Central memory CD8-positive, alpha-beta T cell (primary cell): Measurements from ENCODE around the gene JMJD7.

Source experiments
- ATAC-seq: fragments of 150-1000 bp; cut with Tn5 transposase; replicated peaks from 2 replicates; pipeline ENCODE4 v1.10.0; 2022; ENCODE audit warnings: mild to moderate bottlenecking, moderate FRiP score, moderate number of reproducible peaks; ENCODE audit not compliant: poor library complexity, severe bottlenecking; ENCODE audit errors: extremely low read depth
- DNase-seq, 2 donors: peaks; one replicate each; pipeline ENCODE4 v3.0.0; 2021; ENCODE audit warnings: low spot score in 2 of 2
- H3K27ac Mint-ChIP-seq: one replicate; pipeline ENCODE4 v1.8.0; 2022; ENCODE audit warnings: low read depth, mild to moderate bottlenecking, moderate library complexity, mixed read lengths
- H3K27me3 Mint-ChIP-seq: one replicate; pipeline ENCODE4 v1.8.0; 2022; ENCODE audit warnings: mixed read lengths
- H3K36me3 Mint-ChIP-seq: one replicate; pipeline ENCODE4 v1.8.0; 2022; ENCODE audit warnings: mild to moderate bottlenecking, moderate library complexity, mixed read lengths; ENCODE audit not compliant: insufficient read depth
- H3K4me1 Mint-ChIP-seq: one replicate; pipeline ENCODE4 v1.8.0; 2022; ENCODE audit warnings: mixed read lengths
- H3K4me3 Mint-ChIP-seq: one replicate; pipeline ENCODE4 v1.8.0; 2022; ENCODE audit warnings: mild to moderate bottlenecking, moderate library complexity, mixed read lengths
- H3K9me3 Mint-ChIP-seq: one replicate; pipeline ENCODE4 v1.8.0; 2022; ENCODE audit warnings: mixed read lengths

JMJD7 gene

GRCh38 chr15:41791547-41791937 is 36.4 kb upstream of the JMJD7 start:
- ATAC-seq (no peak), DNase-seq (no peak)
- H3K9me3 Mint-ChIP-seq = no peaks in the 10 kb centered on the region
- H3K4me3 Mint-ChIP-seq = no peak overlapping the region
- H3K4me1 Mint-ChIP-seq = peaks cover 50% of the 10 kb centered on the region
- no peaks in the 10 kb centered on the region for H3K27me3 Mint-ChIP-seq
- H3K36me3 Mint-ChIP-seq = no peaks in the 10 kb centered on the region
- H3K27ac Mint-ChIP-seq = peak overlapping the region; percentile 47

- no peak overlapping the region for H3K4me3 Mint-ChIP-seq
- no peaks in the 10 kb centered on the region for H3K27me3 Mint-ChIP-seq
- no peaks in the 10 kb centered on the region for H3K9me3 Mint-ChIP-seq
- peak overlapping the region; percentile 47 for H3K27ac Mint-ChIP-seq
- peaks cover 50% of the 10 kb centered on the region for H3K4me1 Mint-ChIP-seq
- H3K36me3 Mint-ChIP-seq = no peaks in the 10 kb centered on the region
- ATAC-seq (no peak), DNase-seq (no peak)
These were observed 35.8 kb upstream of the JMJD7 start for GRCh38 chr15:41792000-41792637.

DNA sequence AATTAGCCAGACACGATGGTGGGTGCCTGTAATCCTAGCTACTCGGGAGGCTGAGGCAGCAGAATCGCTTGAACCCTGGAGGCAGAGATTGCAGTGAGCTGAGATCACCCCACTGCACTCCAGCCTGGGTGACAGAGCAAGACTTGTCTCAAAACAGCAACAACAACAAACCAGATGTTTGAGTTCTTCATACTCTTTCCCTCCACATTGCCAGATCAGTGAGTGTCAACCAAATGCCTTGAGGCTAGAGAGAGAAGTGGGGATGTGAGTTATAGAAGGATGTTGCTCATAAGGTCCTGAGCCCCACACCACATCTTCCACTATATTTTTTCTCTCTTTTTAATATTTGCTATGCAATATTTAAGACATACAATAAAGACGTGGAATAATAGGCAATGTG is 33.8 kb upstream of the JMJD7 start:
- Mint-ChIP-seq H3K4me1 (peaks cover 40% of the 10 kb centered on the region), H3K27ac (peak overlapping the region; percentile 25)
- ATAC-seq = no peak

DNA sequence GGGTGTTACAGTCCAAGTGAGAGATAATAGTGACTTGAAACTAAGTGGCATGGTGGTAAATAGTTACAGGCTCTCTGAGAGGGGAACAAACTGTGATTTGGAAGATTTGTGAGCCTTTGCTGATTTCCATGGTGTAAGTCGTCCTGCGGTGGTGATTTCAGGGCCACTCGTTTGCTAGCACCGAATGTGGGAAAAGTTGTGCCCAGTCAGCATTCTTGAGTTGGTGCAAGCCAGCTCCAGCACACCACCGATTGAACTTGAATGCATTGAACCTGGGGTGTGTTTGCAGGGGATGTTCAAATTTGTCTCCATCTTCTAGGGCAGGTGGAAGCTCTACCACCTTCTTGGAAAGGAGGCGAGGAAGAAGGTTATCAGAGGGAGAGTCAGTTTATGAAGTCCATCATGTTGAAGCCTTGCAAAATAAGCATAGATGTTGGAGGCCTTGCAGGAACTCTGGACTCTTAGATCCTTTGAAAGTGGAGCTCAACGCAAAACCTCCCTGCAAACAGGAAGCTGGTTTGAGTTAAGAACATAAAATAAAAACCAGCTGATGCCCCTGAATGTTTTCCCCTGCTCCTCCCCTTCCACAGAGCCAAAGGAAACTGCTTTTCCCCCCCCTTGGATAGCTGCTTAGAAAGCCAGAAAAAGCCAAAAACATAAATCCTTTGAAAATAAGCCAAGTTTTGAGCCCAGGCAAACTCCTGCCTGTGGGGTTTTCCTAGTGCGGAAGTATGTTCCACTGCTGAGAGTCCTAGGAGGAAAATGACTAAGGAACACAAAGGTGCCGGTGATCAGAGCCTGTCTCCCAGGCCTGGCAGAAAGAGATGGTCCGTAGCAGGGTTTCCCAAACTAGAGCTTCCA is 31.7 kb upstream of the JMJD7 start:
- H3K36me3 Mint-ChIP-seq = peaks cover 5% of the 10 kb centered on the region
- no peaks in the 10 kb centered on the region for H3K9me3 Mint-ChIP-seq
- no peak overlapping the region for H3K27ac Mint-ChIP-seq
- no peaks in the 10 kb centered on the region for H3K27me3 Mint-ChIP-seq
- no peak for DNase-seq
- H3K4me3 Mint-ChIP-seq = no peak overlapping the region
- H3K4me1 Mint-ChIP-seq = peaks cover 18% of the 10 kb centered on the region
- no peak for ATAC-seq

More for the DNA sequence above, 33.8 kb upstream of the JMJD7 start:
- H3K27me3 Mint-ChIP-seq = no peaks in the 10 kb centered on the region
- no peak for DNase-seq
- no peaks in the 10 kb centered on the region for H3K36me3 Mint-ChIP-seq
- H3K4me3 Mint-ChIP-seq = no peak overlapping the region
- H3K9me3 Mint-ChIP-seq = no peaks in the 10 kb centered on the region

DNA sequence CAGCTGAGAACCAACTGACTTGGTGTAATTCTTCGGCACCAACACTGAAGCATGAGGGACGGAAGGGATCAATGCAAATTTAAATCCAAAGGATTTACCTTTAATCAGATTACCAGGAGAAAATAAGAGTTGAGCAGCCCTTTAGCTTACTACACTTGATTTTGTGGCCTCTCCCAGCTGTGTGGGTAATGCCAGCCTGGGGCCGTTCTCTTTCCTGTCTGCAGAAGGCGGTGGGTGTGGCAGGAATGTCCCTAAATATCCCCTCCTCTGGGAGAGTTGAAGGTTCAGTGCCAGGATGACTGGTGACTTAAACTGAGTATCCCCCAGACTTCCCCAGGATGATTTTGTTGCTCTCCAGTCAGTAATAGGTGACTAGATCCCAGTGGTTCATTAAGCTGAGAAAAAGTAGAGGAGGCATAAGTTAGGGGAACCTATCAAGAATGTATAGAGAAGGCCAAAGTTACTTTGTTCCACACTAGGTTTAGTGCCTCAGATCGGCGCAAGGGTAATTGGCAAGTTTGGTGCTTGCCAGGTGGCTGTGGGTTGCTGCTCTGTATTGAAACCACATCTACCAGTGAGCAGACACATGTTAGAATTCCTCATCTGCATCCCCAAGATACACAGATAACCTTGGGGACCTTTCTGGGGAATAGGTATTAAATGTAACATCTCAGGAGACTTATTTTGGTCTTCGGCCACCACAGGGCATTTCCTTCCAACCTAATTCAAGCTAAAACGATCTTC is 30.5 kb upstream of the JMJD7 start:
- no peak overlapping the region for H3K4me3 Mint-ChIP-seq
- ATAC-seq = no peak
- peaks cover 5% of the 10 kb centered on the region for H3K36me3 Mint-ChIP-seq
- peaks cover 7% of the 10 kb centered on the region for H3K4me1 Mint-ChIP-seq
- H3K27me3 Mint-ChIP-seq = no peaks in the 10 kb centered on the region
- no peak for DNase-seq
- no peaks in the 10 kb centered on the region for H3K9me3 Mint-ChIP-seq
- H3K27ac Mint-ChIP-seq = no peak overlapping the region

DNA sequence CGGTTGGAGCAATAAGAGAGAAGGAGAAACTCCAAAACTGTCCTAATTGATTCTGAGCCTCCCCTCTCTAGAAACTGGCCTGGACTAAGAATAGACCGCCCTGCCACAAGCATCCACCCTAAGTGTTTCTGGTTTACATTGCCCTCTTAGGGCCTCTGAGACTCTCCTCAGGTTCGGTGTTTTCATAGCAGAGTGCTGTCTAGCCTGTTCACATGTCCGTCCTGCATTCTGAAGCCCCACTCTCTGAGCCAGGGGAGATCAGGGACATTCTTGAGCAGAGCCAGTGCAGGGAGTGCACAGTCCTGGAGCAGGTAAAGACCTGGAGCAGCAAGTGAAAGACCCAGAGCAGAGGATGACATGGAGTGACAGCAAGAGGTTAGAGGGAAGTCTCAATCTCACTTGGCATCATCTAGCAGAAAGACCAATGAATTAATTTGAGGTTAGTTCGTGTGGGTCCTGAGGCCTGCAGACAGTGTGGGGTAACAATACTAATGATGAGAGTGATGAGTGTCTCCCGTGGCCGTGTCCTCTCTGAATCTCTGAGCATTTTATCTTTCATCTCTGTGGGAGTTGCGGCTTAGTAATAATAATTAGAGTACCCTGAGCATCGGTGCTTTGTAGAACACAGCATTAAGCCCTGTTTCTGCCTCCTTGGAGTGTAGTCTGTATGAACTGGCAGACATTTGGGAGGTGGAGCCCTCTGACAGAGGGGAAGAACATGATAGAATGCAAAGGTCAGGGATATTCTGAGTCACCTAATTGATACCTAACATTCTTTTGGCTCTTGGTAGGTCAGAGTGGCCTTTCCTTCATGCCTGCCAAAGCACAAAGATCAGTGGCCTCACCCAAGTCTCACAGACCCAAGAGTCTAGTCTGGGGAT is 29.0 kb upstream of the JMJD7 start:
- ATAC-seq (no peak), DNase-seq (no peak)
- no peak overlapping the region for H3K4me3 Mint-ChIP-seq
- no peak overlapping the region for H3K27ac Mint-ChIP-seq
- H3K4me1 Mint-ChIP-seq = peaks cover 5% of the 10 kb centered on the region
- H3K27me3 Mint-ChIP-seq = no peaks in the 10 kb centered on the region
- no peaks in the 10 kb centered on the region for H3K9me3 Mint-ChIP-seq
- H3K36me3 Mint-ChIP-seq = peaks cover 5% of the 10 kb centered on the region

GRCh38 chr15:41799488-41799805 is 28.4 kb upstream of the JMJD7 start:
- Mint-ChIP-seq H3K27me3 (no peaks in the 10 kb centered on the region), H3K36me3 (peaks cover 5% of the 10 kb centered on the region), H3K27ac (no peak overlapping the region), H3K9me3 (no peaks in the 10 kb centered on the region), H3K4me3 (no peak overlapping the region), H3K4me1 (peaks cover 6% of the 10 kb centered on the region)
- ATAC-seq (no peak), DNase-seq (no peak)

- no peak overlapping the region for H3K4me3 Mint-ChIP-seq
- H3K4me1 Mint-ChIP-seq = peaks cover 8% of the 10 kb centered on the region
- no peaks in the 10 kb centered on the region for H3K9me3 Mint-ChIP-seq
- no peak for DNase-seq
- no peak for ATAC-seq
- no peak overlapping the region for H3K27ac Mint-ChIP-seq
- peaks cover 7% of the 10 kb centered on the region for H3K36me3 Mint-ChIP-seq
- H3K27me3 Mint-ChIP-seq = no peaks in the 10 kb centered on the region
These were observed 26.7 kb upstream of the JMJD7 start for GRCh38 chr15:41801185-41801584.

GRCh38 chr15:41801850-41802455 is 25.9 kb upstream of the JMJD7 start:
- DNase-seq = no peak
- H3K4me3 Mint-ChIP-seq = no peak overlapping the region
- H3K36me3 Mint-ChIP-seq = peaks cover 7% of the 10 kb centered on the region
- ATAC-seq = no peak
- no peaks in the 10 kb centered on the region for H3K9me3 Mint-ChIP-seq
- peaks cover 8% of the 10 kb centered on the region for H3K4me1 Mint-ChIP-seq
- H3K27ac Mint-ChIP-seq = no peak overlapping the region
- no peaks in the 10 kb centered on the region for H3K27me3 Mint-ChIP-seq

GRCh38 chr15:41804361-41804760 is 23.5 kb upstream of the JMJD7 start:
- Mint-ChIP-seq H3K4me1 (peaks cover 8% of the 10 kb centered on the region), H3K4me3 (no peak overlapping the region), H3K27ac (no peak overlapping the region), H3K36me3 (peaks cover 8% of the 10 kb centered on the region), H3K27me3 (no peaks in the 10 kb centered on the region), H3K9me3 (no peaks in the 10 kb centered on the region)
- ATAC-seq (no peak), DNase-seq (no peak)

DNA sequence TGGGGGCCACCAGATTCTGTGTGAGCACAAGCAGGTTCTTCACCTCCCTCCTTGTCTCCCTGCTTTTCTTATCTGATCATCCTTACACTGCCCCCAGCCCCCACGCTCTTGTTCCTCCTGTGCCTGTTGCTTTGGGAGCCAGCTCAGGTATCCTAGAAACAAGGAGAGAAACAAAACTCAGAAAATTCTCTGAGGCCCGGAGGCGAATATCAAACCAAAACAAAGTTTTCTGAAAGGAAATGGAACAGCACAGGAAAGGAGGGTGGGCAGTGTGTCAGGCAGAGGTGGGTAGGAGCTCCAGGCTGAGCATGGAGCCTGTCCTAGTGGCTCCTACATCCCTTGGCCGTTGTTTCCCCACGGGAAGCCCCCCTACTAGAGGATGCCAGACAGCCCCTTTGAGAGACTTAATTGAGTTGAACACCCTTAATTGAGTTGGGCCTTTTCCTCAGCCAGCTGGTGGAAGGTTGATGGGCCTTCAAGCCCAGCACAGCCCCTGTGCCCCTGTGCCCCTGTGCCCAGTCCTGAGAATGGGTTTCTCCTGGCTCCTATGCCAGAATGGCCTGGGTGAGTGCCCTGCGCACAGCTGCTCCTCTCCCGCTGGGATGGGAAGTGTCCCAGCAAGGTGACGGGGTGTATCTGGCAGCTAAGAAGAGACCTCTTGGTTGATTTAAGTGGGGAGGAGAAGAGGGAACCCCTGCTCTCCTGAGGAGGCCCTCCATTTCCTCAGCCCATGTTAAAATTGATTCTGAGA is 22.8 kb upstream of the JMJD7 start:
- Mint-ChIP-seq H3K4me3 (no peak overlapping the region), H3K27me3 (no peaks in the 10 kb centered on the region), H3K27ac (no peak overlapping the region), H3K9me3 (no peaks in the 10 kb centered on the region), H3K4me1 (peaks cover 8% of the 10 kb centered on the region), H3K36me3 (peaks cover 9% of the 10 kb centered on the region)
- DNase-seq (no peak), ATAC-seq (no peak)
